ENCODE data around the gene ASMTL. TPM values are rescaled to one million over a fixed set of nuclear protein-coding genes. Genes with fewer than 3 reads are reported as not detected.
"Not testable (repeated sequence)": the region's sequence is repeated elsewhere in the genome, so short reads cannot be mapped to it uniquely, and the experiment has no call there.

The ASMTL gene
- total RNA-seq, 1 donor from 2014 or later, result 26.8 TPM

GRCh38 chrX:1463581-1463980, 10.9 kb upstream of the ASMTL start:
- intact Hi-C loops (cut with DNase I), result loop anchor here (2.0 kb wide), 1 partner anchor 41 kb away; no protein-coding TSS in a partner anchor
- no peak for DNase-seq (ENCODE audit: low spot score)

GRCh38 chrX:1462596-1463251, 10.0 kb upstream of the ASMTL start:
- DNase-seq (ENCODE audit: low spot score), result no peak
- intact Hi-C loops (cut with DNase I), result loop anchor here (2.0 kb wide), 1 partner anchor 42 kb away; no protein-coding TSS in a partner anchor

- intact Hi-C loops (cut with DNase I), result loop anchor here (2.0 kb wide), 1 partner anchor 43 kb away; no protein-coding TSS in a partner anchor
- DNase-seq (ENCODE audit: low spot score), result no peak
Observed at GRCh38 chrX:1462110-1462509, 9.4 kb upstream of the ASMTL start.

DNA sequence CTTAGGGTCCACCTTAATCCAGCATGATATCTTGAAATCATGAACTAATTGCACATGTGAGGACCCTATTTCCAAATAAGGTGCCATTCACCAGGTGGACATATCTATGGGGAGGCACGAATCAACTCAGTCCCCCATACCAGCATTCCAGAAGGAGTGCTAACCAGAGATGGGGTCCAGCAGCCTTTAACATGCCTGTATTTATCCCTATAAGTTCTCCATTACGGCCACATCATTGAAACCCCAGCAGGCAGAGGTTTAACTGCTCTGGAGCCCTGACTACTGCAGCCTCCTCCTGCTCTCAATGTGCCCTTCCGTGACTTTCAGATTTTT, 3.2 kb upstream of the ASMTL start:
- intact Hi-C loops (cut with DNase I), result loop anchor here (10.0 kb wide), 1 partner anchor 1159 kb away; no protein-coding TSS in a partner anchor
- no peak for DNase-seq (ENCODE audit: low spot score)

DNA sequence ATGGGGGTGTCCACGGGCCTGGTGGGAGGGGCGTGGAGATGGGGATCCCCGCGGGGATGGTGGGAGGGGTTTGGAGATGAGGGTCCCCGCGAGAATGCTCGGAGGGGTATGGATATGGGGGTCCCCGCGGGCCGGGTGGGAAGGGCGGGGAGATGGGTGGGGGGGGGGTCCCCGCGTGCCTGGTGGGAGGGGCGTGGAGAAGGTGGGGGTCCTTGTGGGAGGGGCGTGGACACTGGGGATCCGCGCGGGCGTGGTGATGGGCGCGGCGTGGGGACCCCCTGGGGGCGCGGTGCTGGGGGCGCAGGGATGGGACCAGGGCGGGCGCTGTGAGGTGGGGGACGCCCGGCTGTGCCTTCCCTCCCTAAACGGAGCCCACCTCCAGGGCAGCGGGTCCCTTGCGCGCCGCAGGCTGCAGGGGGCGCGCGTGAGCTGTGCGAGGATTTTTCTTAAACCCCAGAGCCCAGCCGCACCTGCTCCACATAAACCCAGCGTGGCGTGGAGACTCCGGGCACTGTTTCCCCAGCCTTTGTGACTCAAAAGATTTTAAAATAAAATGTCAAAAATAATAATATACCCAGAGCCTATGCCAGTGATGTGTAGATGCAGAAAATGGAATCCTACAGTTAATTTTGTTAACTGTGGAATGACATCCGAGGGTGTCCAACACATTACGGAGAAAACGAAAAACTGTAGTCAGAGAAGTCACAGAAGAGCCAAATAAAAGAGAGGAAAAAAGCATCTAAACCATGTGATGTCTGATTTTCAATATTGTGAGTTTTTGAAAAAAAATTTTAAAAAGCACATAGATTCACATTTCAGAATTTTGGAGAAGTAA, 1.5 kb upstream of the ASMTL start:
- intact Hi-C loops (cut with DNase I), result loop anchor here (5.0 to 10.0 kb wide), 2 partner anchors 138 to 1161 kb away; partner anchors contain the start of gene AKAP17A
- peak; percentile 93 for DNase-seq (ENCODE audit: low spot score)

DNA sequence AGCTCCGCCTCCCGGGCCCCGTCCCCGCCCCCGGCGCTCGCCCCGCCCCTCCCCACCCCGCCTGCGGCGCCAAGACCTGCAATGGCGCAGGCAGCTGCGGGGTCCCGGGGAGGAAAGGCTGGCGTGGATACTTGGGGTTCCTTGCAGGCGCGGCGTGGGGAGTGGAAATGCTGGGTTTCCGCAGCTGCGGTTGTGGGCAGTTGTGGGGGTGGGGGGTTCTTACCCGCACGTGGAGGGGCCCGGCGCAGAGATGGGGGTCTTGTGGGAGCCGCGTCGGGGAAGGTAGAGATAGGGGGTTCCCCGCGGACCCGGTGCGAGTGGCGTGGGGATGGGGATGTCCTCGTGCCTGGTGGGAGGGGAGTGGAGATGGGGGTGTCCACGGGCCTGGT, 680 bp upstream of the ASMTL start:
- intact Hi-C loops (cut with DNase I), result loop anchor here (5.0 to 10.0 kb wide), 2 partner anchors 139 to 1161 kb away; partner anchors contain the start of gene AKAP17A
- no peak for DNase-seq (ENCODE audit: low spot score)

DNA sequence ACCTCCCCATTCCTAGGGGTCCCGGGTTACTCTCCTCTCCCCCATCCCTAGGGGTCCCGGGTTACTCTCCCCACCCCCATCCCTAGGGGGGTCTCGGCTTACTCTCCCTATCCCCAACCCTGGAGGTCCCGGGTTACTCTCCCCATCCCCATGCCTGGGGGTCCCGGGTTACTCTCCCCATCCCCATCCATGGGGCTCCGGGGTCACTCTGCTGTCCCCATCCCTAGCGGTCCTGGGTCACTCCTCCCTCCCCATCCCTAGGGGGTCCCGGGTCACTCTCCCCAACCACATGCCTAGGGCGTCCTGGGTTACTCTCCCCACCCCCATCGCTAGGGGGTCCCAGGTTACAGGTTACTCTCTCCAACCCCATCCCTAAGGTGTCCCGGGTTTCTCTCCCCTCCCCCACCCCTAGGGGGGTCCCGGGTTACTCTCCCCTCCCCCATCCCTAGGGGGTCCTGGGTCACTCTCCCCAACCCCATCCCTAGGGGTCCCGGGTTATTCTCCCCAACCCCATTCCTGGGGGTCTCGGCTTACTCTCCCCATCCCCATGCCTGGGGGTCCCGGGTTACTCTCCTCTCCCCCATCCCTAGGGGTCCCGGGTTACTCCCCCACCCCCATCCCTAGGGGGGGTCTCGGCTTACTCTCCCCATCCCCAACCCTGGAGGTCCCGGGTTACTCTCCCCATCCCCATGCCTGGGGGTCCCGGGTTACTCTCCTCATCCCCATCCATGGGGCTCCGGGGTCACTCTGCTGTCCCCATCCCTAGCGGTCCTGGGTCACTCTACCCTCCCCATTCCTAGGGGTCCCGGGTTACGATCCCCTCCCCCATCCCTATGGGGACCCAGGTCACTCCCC, 821 bp downstream of the ASMTL start:
- no peak for DNase-seq (ENCODE audit: low spot score)
- intact Hi-C loops (cut with DNase I), result loop anchor here (2.0 to 10.0 kb wide), 3 partner anchors 59 to 1163 kb away; partner anchors contain the start of genes AKAP17A and SLC25A6

DNA sequence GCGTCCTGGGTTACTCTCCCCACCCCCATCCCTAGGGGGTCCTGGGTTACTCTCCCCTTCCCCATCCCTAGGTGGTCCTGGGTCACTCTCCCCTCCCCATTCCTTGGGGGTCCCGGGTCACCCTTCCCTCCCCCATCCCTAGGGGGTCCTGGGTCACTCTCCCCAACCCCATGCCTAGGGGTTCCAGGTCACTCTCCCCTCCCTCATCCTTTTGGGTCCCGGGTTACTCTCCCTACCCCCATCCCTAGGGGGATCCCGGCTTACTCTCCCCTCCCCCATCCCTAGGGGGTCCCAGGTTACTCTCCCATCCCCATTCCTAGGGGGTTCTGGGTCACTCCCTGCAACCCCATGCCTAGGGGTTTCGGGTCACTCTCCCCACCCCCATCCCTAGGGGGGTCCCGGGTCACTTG, 1.5 kb downstream of the ASMTL start:
- no peak for DNase-seq (ENCODE audit: low spot score)
- intact Hi-C loops (cut with DNase I), result loop anchor here (2.0 to 10.0 kb wide), 3 partner anchors 58 to 1164 kb away; partner anchors contain the start of genes AKAP17A and SLC25A6

GRCh38 chrX:1450361-1451161, 2.1 kb downstream of the ASMTL start:
- intact Hi-C loops (cut with DNase I), result loop anchor here (2.0 to 10.0 kb wide), 3 partner anchors 58 to 1164 kb away; partner anchors contain the start of genes AKAP17A and SLC25A6
- no peak for DNase-seq (ENCODE audit: low spot score)

- DNase-seq (ENCODE audit: low spot score), result no peak
- intact Hi-C loops (cut with DNase I), result loop anchor here (2.0 to 10.0 kb wide), 3 partner anchors 57 to 1165 kb away; partner anchors contain the start of genes AKAP17A and SLC25A6
Observed at GRCh38 chrX:1449823-1450149, 2.9 kb downstream of the ASMTL start.

GRCh38 chrX:1449036-1449822, 3.5 kb downstream of the ASMTL start:
- no peak for DNase-seq (ENCODE audit: low spot score)
- intact Hi-C loops (cut with DNase I), result no loop called here

DNA sequence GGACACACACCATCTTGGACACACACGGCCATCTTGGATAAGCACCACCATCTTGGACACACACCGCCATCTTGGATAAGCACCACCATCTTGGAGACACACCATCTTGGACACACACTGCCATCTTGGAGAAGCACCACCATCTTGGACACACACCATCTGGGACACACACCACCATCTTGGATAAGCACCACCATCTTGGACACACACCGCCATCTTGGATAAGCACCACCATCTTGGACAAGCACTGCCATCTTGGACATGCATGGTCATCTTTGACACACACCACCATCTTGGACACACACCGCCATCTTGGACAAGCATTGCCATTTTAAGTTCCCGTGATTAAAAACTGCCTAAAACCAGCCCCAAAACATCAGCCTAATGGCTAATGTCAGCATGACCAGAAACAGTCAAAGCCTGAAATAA, 4.1 kb downstream of the ASMTL start:
- intact Hi-C loops (cut with DNase I); DNase-seq (ENCODE audit: low spot score): not testable (repeated sequence)

GRCh38 chrX:1447969-1448572, 4.6 kb downstream of the ASMTL start:
- peak; percentile 4 for DNase-seq (ENCODE audit: low spot score)
- intact Hi-C loops (cut with DNase I), result not testable (repeated sequence)

DNA sequence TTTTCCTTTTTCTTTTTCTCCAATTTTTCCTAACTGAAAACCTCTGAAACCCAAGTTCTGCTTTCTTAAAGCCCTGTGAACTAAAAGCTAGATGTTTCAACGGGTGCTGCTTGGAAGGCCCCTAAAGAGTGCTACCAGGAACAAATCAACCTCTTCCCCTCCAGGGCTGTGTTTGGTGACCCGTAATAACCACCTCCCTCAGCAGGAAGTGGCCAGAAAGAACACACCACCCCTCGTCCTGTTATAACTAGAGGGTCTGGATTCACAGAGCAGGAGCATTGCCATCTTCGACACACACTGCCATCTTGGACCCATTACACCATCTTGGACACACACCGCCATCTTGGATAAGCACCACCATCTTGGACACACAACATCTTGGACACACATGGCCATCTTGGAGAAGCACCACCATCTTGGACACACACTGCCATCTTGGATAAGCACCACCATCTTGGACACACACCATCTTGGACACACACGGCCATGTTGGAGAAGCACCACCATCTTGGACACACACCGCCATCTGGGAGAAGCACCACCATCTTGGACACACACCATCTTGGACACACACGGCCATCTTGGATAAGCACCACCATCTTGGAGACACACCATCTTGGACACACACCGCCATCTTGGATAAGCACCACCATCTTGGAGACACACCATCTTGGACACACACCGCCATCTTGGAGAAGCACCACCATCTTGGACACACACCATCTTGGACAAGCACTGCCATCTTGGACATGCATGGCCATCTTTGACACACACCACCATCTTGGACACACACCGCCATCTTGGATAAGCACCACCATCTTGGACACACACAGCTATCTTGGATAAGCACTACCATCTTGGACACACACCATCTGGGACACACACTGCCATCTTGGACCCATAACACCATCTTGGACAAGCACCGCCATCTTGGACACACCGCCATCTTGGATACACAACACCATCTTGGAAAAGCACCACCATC, 5.4 kb downstream of the ASMTL start:
- intact Hi-C loops (cut with DNase I), result not testable (repeated sequence)
- peak; percentile 55 for DNase-seq (ENCODE audit: low spot score)

GRCh38 chrX:1444561-1445500, 7.9 kb downstream of the ASMTL start:
- intact Hi-C loops (cut with DNase I), result no loop called here

More at GRCh38 chrX:1444561-1445500, 7.9 kb downstream of the ASMTL start:
- DNase-seq (ENCODE audit: low spot score), result peak; percentile 57

All from cardiac septum (tissue), 1 donor.